Esophagus squamous epithelium (tissue), 5 donors: ENCODE results near the gene HS3ST3B1. TPM values are rescaled to one million over a fixed set of nuclear protein-coding genes. Genes with fewer than 3 reads are reported as not detected.

Source experiments
- DNase-seq: peaks from one replicate; lab custom pipeline; 2025; lab: John Stamatoyannopoulos, UW
- H3K27ac ChIP-seq, 4 donors: fragments of 200-600 bp; sonication (generic); one replicate each; pipeline ENCODE4 v1.5.1; 2016 to 2019; ENCODE audit warnings: mild to moderate bottlenecking in 1 of 4
- H3K27me3 ChIP-seq, 4 donors: fragments of 200-600 bp; sonication (generic); 1 replicate in 3 of 4; 2 replicates in 1 of 4; pipeline versions ENCODE4 v1.5.1 to v1.6.0; 2017 to 2021; ENCODE audit warnings: antibody characterized with exemption in 1 of 4
- H3K36me3 ChIP-seq, 3 donors: fragments of 200-600 bp; sonication (generic); one replicate each; pipeline ENCODE4 v1.5.1; 2016 to 2019
- H3K4me1 ChIP-seq, 3 donors: fragments of 200-600 bp; sonication (generic); one replicate each; pipeline ENCODE4 v1.5.1; 2017 to 2019
- H3K4me3 ChIP-seq, 4 donors: fragments of 200-600 bp; sonication (generic); 1 replicate in 3 of 4; 2 replicates in 1 of 4; pipeline ENCODE4 v1.5.1; 2016 to 2019; ENCODE audit warnings: mild to moderate bottlenecking in 2 of 4, moderate library complexity in 1 of 4
- H3K9me3 ChIP-seq, 3 donors: fragments of 200-600 bp; sonication (generic); one replicate each; pipeline ENCODE4 v1.5.1; 2016 to 2019
- CTCF ChIP-seq, 6 experiments: fragments of 450-650 bp in 4 of 6; fragments of 200-600 bp in 2 of 6; sonication (generic) in 2 of 6; IDR thresholded peaks; one replicate each; pipeline ENCODE4 v1.5.1; 2016 to 2019; ENCODE audit warnings: antibody characterized with exemption in 6 of 6, mild to moderate bottlenecking in 4 of 6, moderate library complexity in 4 of 6
- POLR2A ChIP-seq, 4 donors: fragments of 450-650 bp; IDR thresholded peaks; one replicate each; pipeline ENCODE4 v1.6.1; 2017; ENCODE audit warnings: antibody characterized with exemption in 4 of 4, mild to moderate bottlenecking in 4 of 4, moderate library complexity in 3 of 4
- WGBS, 2 donors: methylation state at CpG; one replicate each; pipeline ENCODE4 v1.1.5; 2018; 5-methylcytosine and 5-hydroxymethylcytosine counted together
- intact Hi-C: fragments of 100-400 bp; cut with DNase I; formaldehyde crosslinking; loops from one replicate; pipeline ENCODE4 v1.15.0; 2022
- total RNA-seq, 4 donors: library from RNA; depleted of rRNA; stranded (reverse); fragments of >200 nt; gene quantifications; one replicate each; pipeline ENCODE4 v1.1.0, GENCODE V29; 2016
- donor health status: DM: yes; HTN: yes; CAD: no.

The HS3ST3B1 gene
- total RNA-seq, 4 donors from 2014 or later, result 5.6 to 7.6 (median 6.4) TPM

- no peak overlapping the region for H3K4me3 ChIP-seq
- no peak for DNase-seq
- intact Hi-C loops, result no loop called here
- H3K27ac ChIP-seq, result no peak overlapping the region
- peaks cover 0 to 13% (median 0%) of the 10 kb centered on the region in 4 donors for H3K27me3 ChIP-seq
- 57% methylated on average over 6 to 8 of the region's 8 CpGs for WGBS, 2 donors
- no peaks in the 10 kb centered on the region for H3K4me1 ChIP-seq
- H3K9me3 ChIP-seq, result no peaks in the 10 kb centered on the region
- TF ChIP-seq POLR2A (IDR thresholded peaks at IDR 0.05) (no peak), CTCF (IDR thresholded peaks at IDR 0.05) (no peak)
- H3K36me3 ChIP-seq, result no peaks in the 10 kb centered on the region
These were observed 58.5 kb downstream of the HS3ST3B1 start for GRCh38 chr17:14359163-14360020.

- intact Hi-C loops, result no loop called here
- no peak for TF ChIP-seq CTCF (IDR thresholded peaks at IDR 0.05)
- TF ChIP-seq POLR2A (IDR thresholded peaks at IDR 0.05), result no peak
- Histone ChIP-seq H3K9me3 (no peaks in the 10 kb centered on the region), H3K27me3 (peaks cover 0 to 1% (median 0%) of the 10 kb centered on the region in 4 donors), H3K27ac (no peak overlapping the region), H3K4me1 (no peaks in the 10 kb centered on the region), H3K4me3 (no peak overlapping the region), H3K36me3 (no peaks in the 10 kb centered on the region)
- DNase-seq, result no peak
- WGBS, 2 donors, result 56 to 62% methylated on average over 4 of the region's 4 CpGs
These were observed 60.0 kb downstream of the HS3ST3B1 start for GRCh38 chr17:14360856-14361255.

GRCh38 chr17:14361470-14361869 lies 60.6 kb downstream of the HS3ST3B1 start:
- intact Hi-C loops, result no loop called here
- Histone ChIP-seq H3K36me3 (no peaks in the 10 kb centered on the region), H3K9me3 (no peaks in the 10 kb centered on the region), H3K4me3 (no peak overlapping the region), H3K27me3 (no peaks in the 10 kb centered on the region), H3K27ac (no peak overlapping the region), H3K4me1 (no peaks in the 10 kb centered on the region)
- TF ChIP-seq CTCF (IDR thresholded peaks at IDR 0.05) (no peak), POLR2A (IDR thresholded peaks at IDR 0.05) (no peak)
- WGBS, 2 donors, result 78 to 79% methylated on average over 2 of the region's 2 CpGs
- DNase-seq, result no peak

- H3K27ac ChIP-seq, result no peak overlapping the region
- no peaks in the 10 kb centered on the region for H3K9me3 ChIP-seq
- intact Hi-C loops, result no loop called here
- no peaks in the 10 kb centered on the region for H3K4me1 ChIP-seq
- DNase-seq, result no peak
- H3K36me3 ChIP-seq, result no peaks in the 10 kb centered on the region
- TF ChIP-seq CTCF (IDR thresholded peaks at IDR 0.05) (no peak), POLR2A (IDR thresholded peaks at IDR 0.05) (no peak)
- H3K4me3 ChIP-seq, result no peak overlapping the region
- 48% methylated on average over 2 of the region's 2 CpGs; no CpG with 5 or more reads in 1 of the 2 donors for WGBS, 2 donors
- no peaks in the 10 kb centered on the region for H3K27me3 ChIP-seq
These were observed 61.1 kb downstream of the HS3ST3B1 start for GRCh38 chr17:14361945-14362508.

GRCh38 chr17:14366199-14366598 lies 65.3 kb downstream of the HS3ST3B1 start:
- Histone ChIP-seq H3K4me3 (no peak overlapping the region), H3K27ac (no peak overlapping the region), H3K9me3 (no peaks in the 10 kb centered on the region), H3K4me1 (no peaks in the 10 kb centered on the region), H3K36me3 (no peaks in the 10 kb centered on the region), H3K27me3 (no peaks in the 10 kb centered on the region)
- 53 to 62% methylated on average over 3 of the region's 3 CpGs for WGBS, 2 donors
- TF ChIP-seq POLR2A (IDR thresholded peaks at IDR 0.05) (no peak), CTCF (IDR thresholded peaks at IDR 0.05) (no peak)
- no peak for DNase-seq
- intact Hi-C loops, result no loop called here
